ENCODE results near the gene CFAP141. TPM values are rescaled to one million over a fixed set of nuclear protein-coding genes. Genes with fewer than 3 reads are reported as not detected.

Gene CFAP141
- total RNA-seq, 1 donor from 2014 or later: not detected

- Mint-ChIP-seq H3K36me3 (ENCODE audit: insufficient read depth) (no peaks in the 10 kb centered on the region), H3K27ac (peak overlapping the region; percentile 89), H3K27me3 (no peaks in the 10 kb centered on the region), H3K4me3 (ENCODE audit: low read depth) (no peak overlapping the region), H3K9me3 (ENCODE audit: low read depth) (no peaks in the 10 kb centered on the region), H3K4me1 (ENCODE audit: low read depth) (peaks cover 42% of the 10 kb centered on the region)
- TF ChIP-seq CTCF (IDR thresholded peaks at IDR 0.05; ENCODE audit: unreplicated experiment): peak; percentile 79
- DNase-seq (ENCODE audit: low spot score, unreplicated experiment): peak; percentile 48
Measured at GRCh38 chr1:154186177-154186576, 20.0 kb downstream of the CFAP141 start.

- TF ChIP-seq CTCF (IDR thresholded peaks at IDR 0.05; ENCODE audit: unreplicated experiment): no peak
- peak; percentile 93 for DNase-seq (ENCODE audit: low spot score, unreplicated experiment)
- H3K9me3 Mint-ChIP-seq (ENCODE audit: low read depth): no peaks in the 10 kb centered on the region
- H3K4me1 Mint-ChIP-seq (ENCODE audit: low read depth): peaks cover 67% of the 10 kb centered on the region
- H3K4me3 Mint-ChIP-seq (ENCODE audit: low read depth): peak overlapping the region; percentile 100
- no peaks in the 10 kb centered on the region for H3K36me3 Mint-ChIP-seq (ENCODE audit: insufficient read depth)
- H3K27me3 Mint-ChIP-seq: no peaks in the 10 kb centered on the region
- H3K27ac Mint-ChIP-seq: peak overlapping the region; percentile 100
Measured at GRCh38 chr1:154183046-154183915, 22.9 kb downstream of the CFAP141 start.

- peaks cover 68% of the 10 kb centered on the region for H3K4me1 Mint-ChIP-seq (ENCODE audit: low read depth)
Measured at GRCh38 chr1:154182344-154183045, 23.6 kb downstream of the CFAP141 start.

GRCh38 chr1:154181944-154182343, 24.2 kb downstream of the CFAP141 start:
- Mint-ChIP-seq H3K36me3 (ENCODE audit: insufficient read depth) (no peaks in the 10 kb centered on the region), H3K4me1 (ENCODE audit: low read depth) (peaks cover 63% of the 10 kb centered on the region), H3K4me3 (ENCODE audit: low read depth) (peak overlapping the region; percentile 100), H3K9me3 (ENCODE audit: low read depth) (no peaks in the 10 kb centered on the region), H3K27ac (peak overlapping the region; percentile 100), H3K27me3 (no peaks in the 10 kb centered on the region)
- no peak for TF ChIP-seq CTCF (IDR thresholded peaks at IDR 0.05; ENCODE audit: unreplicated experiment)
- no peak for DNase-seq (ENCODE audit: low spot score, unreplicated experiment)

More at GRCh38 chr1:154182344-154183045, 23.6 kb downstream of the CFAP141 start:
- Mint-ChIP-seq H3K27ac (peak overlapping the region; percentile 100), H3K4me3 (ENCODE audit: low read depth) (peak overlapping the region; percentile 100), H3K27me3 (no peaks in the 10 kb centered on the region), H3K9me3 (ENCODE audit: low read depth) (no peaks in the 10 kb centered on the region), H3K36me3 (ENCODE audit: insufficient read depth) (no peaks in the 10 kb centered on the region)
- TF ChIP-seq CTCF (IDR thresholded peaks at IDR 0.05; ENCODE audit: unreplicated experiment): no peak
- peak; percentile 15 for DNase-seq (ENCODE audit: low spot score, unreplicated experiment)

GRCh38 chr1:154179946-154180687, 26.0 kb downstream of the CFAP141 start:
- Mint-ChIP-seq H3K27me3 (no peaks in the 10 kb centered on the region), H3K27ac (peak overlapping the region; percentile 93), H3K4me3 (ENCODE audit: low read depth) (peak overlapping the region; percentile 50), H3K9me3 (ENCODE audit: low read depth) (no peaks in the 10 kb centered on the region), H3K4me1 (ENCODE audit: low read depth) (peaks cover 49% of the 10 kb centered on the region), H3K36me3 (ENCODE audit: insufficient read depth) (peaks cover 2% of the 10 kb centered on the region)
- DNase-seq (ENCODE audit: low spot score, unreplicated experiment): no peak
- TF ChIP-seq CTCF (IDR thresholded peaks at IDR 0.05; ENCODE audit: unreplicated experiment): no peak

Data from progenitor cell of endocrine pancreas (in vitro differentiated cells).